ENCODE measurements around the gene CRYBG1. TPM values are rescaled to one million over a fixed set of nuclear protein-coding genes. Genes with fewer than 3 reads are reported as not detected.
"Not testable (repeated sequence)": the region's sequence is repeated elsewhere in the genome, so short reads cannot be mapped to it uniquely, and the experiment has no call there.

CRYBG1 gene
- total RNA-seq, 4 donors from 2014 or later: 102 to 127 (median 125) TPM

GRCh38 chr6:106396426-106397220, 36.1 kb downstream of the CRYBG1 start:
- intact Hi-C loops (cut with DNase I; ENCODE audit: low total_unique reads): no loop called here
- TF ChIP-seq CTCF (IDR thresholded peaks at IDR 0.05): no peak
- no peak for TF ChIP-seq POLR2A (IDR thresholded peaks at IDR 0.05)
- no peak for DNase-seq (ENCODE audit: low spot score in 2 of 2)
- no peak overlapping the region for H3K4me3 ChIP-seq (ENCODE audit: low read depth, poor library complexity, severe bottlenecking)
- 86 to 88% methylated on average over 7 of the region's 7 CpGs for WGBS, 2 donors

DNA sequence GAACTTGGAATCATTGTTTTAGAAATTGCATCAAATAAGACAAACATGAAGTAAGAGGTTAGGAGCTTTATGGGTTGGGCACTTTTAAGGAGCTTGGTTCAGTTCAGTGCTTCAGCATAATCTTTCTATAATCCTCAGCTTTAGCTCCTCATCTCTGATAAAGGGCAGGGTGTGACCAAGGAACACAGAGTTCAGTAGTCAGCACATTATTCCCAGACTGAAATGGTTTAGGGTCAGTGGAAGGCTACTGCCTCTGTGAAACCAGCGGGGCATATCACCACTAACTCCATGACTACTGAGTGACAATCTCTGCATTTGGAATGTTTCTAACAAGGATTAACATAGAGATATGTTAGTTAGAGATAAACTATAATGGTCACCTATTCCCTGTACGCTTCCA, 36.9 kb downstream of the CRYBG1 start:
- WGBS, 2 donors: 94 to 98% methylated on average over 2 of the region's 2 CpGs
- no peak overlapping the region for H3K4me3 ChIP-seq (ENCODE audit: low read depth, poor library complexity, severe bottlenecking)
- DNase-seq (ENCODE audit: low spot score in 2 of 2): no peak
- intact Hi-C loops (cut with DNase I; ENCODE audit: low total_unique reads): no loop called here
- no peak for TF ChIP-seq CTCF (IDR thresholded peaks at IDR 0.05)
- no peak for TF ChIP-seq POLR2A (IDR thresholded peaks at IDR 0.05)

GRCh38 chr6:106398621-106399020, 38.1 kb downstream of the CRYBG1 start:
- 68 to 78% methylated on average over 3 of the region's 3 CpGs for WGBS, 2 donors
- H3K4me3 ChIP-seq (ENCODE audit: low read depth, poor library complexity, severe bottlenecking): no peak overlapping the region
- intact Hi-C loops (cut with DNase I; ENCODE audit: low total_unique reads): no loop called here
- no peak for DNase-seq (ENCODE audit: low spot score in 2 of 2)
- TF ChIP-seq POLR2A (IDR thresholded peaks at IDR 0.05) (no peak), CTCF (IDR thresholded peaks at IDR 0.05) (no peak)

- intact Hi-C loops (cut with DNase I; ENCODE audit: low total_unique reads); DNase-seq (ENCODE audit: low spot score in 2 of 2); H3K4me3 ChIP-seq (ENCODE audit: low read depth, poor library complexity, severe bottlenecking): not testable (repeated sequence)
- WGBS, 2 donors: 89 to 91% methylated on average over 4 to 5 of the region's 5 CpGs
Measured at GRCh38 chr6:106405044-106405443, 44.5 kb downstream of the CRYBG1 start.

GRCh38 chr6:106411056-106411455, 50.5 kb downstream of the CRYBG1 start:
- no peak for DNase-seq (ENCODE audit: low spot score in 2 of 2)
- H3K4me3 ChIP-seq (ENCODE audit: low read depth, poor library complexity, severe bottlenecking): no peak overlapping the region
- TF ChIP-seq POLR2A (IDR thresholded peaks at IDR 0.05) (no peak), CTCF (IDR thresholded peaks at IDR 0.05) (no peak)
- 56 to 63% methylated on average over 3 of the region's 3 CpGs for WGBS, 2 donors
- intact Hi-C loops (cut with DNase I; ENCODE audit: low total_unique reads): no loop called here

- intact Hi-C loops (cut with DNase I; ENCODE audit: low total_unique reads): loop anchor here (1.0 kb wide), 1 partner anchor 21 kb away; no protein-coding TSS in a partner anchor
- no peak overlapping the region for H3K4me3 ChIP-seq (ENCODE audit: low read depth, poor library complexity, severe bottlenecking)
- 78 to 93% methylated on average over 6 of the region's 6 CpGs for WGBS, 2 donors
- no peak for DNase-seq (ENCODE audit: low spot score in 2 of 2)
- TF ChIP-seq POLR2A (IDR thresholded peaks at IDR 0.05): no peak
- TF ChIP-seq CTCF (IDR thresholded peaks at IDR 0.05): no peak
Measured at GRCh38 chr6:106411643-106412200, 51.2 kb downstream of the CRYBG1 start.

All from lower leg skin (tissue), 4 donors.